Measurements from ENCODE around the gene ZC3H15.

DNA sequence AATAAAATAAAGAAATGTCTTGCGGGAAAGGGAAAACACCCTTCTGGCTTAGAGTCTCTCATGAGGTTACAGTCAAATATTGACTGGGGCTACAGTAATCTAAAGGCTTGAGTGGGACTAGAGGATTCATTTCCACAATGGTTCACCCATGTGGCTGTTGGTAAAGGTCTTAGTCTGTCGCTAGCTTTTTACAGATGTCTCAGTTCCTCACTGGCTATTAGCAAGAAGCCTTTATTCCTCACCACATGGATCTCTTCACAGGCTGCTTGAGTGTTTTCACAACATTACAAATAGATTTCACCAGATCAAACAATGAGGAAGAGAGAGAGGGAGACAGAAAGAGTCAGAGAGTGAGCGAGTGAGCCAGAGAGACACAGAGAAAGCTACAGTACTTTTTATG lies 8.3 kb upstream of the ZC3H15 start:
- TF ChIP-seq EP300 (IDR thresholded peaks at IDR 0.05; ENCODE audit: borderline replicate concordance), result no peak
- TF ChIP-seq YY1 (IDR thresholded peaks at IDR 0.05; ENCODE audit: low read depth), result no peak
- no peak for TF ChIP-seq RAD21 (IDR thresholded peaks at IDR 0.05; ENCODE audit: low read depth)

Data from Ishikawa (cell line).